ENCODE measurements around the gene FOXP4.

The FOXP4 gene

DNA sequence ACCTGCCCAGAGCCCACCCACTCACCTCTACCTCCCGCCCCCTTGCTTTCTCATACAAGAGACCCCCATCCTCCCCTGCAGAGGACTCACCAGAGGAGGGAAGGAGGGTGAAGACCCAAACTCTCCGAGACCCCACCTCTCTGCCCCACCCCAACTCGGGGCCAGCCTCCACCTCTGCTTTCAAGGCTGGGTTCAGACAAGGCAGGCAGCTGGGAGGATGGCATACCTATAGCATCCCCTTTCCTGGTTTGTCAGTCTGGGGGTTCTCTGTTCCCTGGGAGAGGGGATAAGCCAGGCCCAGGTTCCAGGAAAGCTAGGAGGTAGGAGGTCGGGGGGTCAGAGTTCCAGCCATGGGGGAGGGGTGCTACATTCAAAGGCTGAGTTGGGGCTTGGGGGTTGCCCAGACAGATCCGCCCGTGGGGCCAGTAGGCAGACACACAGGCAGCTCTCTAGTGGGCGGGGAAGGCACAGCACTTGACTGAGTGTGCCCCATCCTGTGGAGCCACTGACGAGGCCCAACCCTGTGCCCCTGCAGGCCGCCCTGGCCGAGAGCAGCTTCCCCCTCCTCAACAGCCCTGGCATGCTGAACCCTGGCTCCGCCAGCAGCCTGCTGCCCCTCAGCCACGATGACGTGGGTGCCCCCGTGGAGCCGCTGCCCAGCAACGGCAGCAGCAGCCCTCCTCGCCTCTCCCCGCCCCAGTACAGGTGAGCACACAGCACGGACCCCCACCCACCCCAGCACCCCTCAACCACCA, 51.2 kb downstream of the FOXP4 start:
- DNase-seq (ENCODE audit: low spot score), result no peak

DNA sequence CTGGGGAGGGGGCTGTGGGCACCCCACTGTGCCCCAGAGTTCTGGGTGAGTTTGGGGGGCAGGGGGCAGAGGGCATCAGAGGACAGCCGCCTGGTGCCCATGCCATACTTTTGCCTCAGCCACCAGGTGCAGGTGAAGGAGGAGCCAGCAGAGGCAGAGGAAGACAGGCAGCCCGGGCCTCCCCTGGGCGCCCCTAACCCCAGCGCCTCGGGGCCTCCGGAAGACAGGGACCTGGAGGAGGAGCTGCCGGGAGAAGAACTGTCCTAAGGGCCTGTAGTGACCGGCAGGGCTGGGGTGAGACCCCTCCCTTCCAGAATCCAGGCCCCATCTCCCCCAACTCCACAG, 52.5 kb downstream of the FOXP4 start:
- no peak for DNase-seq (ENCODE audit: low spot score)
- TF ChIP-seq, protein P1, sequence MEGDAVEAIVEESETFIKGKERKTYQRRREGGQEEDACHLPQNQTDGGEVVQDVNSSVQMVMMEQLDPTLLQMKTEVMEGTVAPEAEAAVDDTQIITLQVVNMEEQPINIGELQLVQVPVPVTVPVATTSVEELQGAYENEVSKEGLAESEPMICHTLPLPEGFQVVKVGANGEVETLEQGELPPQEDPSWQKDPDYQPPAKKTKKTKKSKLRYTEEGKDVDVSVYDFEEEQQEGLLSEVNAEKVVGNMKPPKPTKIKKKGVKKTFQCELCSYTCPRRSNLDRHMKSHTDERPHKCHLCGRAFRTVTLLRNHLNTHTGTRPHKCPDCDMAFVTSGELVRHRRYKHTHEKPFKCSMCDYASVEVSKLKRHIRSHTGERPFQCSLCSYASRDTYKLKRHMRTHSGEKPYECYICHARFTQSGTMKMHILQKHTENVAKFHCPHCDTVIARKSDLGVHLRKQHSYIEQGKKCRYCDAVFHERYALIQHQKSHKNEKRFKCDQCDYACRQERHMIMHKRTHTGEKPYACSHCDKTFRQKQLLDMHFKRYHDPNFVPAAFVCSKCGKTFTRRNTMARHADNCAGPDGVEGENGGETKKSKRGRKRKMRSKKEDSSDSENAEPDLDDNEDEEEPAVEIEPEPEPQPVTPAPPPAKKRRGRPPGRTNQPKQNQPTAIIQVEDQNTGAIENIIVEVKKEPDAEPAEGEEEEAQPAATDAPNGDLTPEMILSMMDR (IDR thresholded peaks at IDR 0.05; ENCODE audit: extremely low read depth, missing control alignments), result no peak

More for the DNA sequence above, 51.2 kb downstream of the FOXP4 start:
- TF ChIP-seq, protein P1 (IDR thresholded peaks at IDR 0.05; ENCODE audit: extremely low read depth, missing control alignments), result no peak

DNA sequence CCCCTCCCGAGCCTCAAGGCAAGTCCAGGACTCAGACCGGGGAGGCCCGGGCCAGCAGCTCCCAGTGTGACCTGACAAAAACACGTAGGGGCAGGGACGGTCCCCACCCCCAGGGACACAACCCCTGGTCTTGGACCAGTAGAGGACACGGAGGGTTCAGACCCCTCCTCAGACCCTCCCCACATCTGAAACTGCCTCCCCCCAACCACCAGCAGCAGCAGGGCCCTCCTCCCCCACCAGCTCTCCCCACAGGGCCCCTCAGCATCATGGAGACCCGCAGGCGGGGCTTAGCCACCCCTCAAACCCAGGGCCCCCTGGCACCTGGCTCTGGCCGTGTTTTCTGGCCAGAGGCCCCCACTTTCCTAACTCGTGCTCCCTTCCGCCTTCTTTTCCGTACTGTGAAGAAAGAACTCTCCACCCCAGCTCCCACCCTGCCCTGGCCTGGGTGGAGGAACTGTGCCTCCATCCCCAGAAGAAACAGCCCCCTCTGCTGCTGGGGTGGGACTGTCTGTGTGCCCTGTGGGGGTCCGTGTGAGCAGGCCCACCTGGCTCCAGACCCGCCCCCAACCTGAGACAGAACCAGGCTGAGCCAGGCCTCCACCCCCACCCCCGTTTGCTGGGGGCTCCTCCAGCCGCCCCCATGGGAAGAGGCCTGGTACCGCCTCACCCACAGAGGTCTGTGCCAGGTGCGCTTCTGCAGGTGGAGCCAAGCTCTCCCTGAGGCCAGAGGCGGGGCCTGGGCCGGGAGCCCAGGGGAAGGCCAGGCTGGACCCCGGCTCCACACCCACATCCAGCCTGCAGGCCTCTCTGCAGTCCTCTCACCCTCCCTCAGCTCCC, 53.1 kb downstream of the FOXP4 start:
- TF ChIP-seq, protein P1 (IDR thresholded peaks at IDR 0.05; ENCODE audit: extremely low read depth, missing control alignments), result no peak
- DNase-seq (ENCODE audit: low spot score), result no peak

DNA sequence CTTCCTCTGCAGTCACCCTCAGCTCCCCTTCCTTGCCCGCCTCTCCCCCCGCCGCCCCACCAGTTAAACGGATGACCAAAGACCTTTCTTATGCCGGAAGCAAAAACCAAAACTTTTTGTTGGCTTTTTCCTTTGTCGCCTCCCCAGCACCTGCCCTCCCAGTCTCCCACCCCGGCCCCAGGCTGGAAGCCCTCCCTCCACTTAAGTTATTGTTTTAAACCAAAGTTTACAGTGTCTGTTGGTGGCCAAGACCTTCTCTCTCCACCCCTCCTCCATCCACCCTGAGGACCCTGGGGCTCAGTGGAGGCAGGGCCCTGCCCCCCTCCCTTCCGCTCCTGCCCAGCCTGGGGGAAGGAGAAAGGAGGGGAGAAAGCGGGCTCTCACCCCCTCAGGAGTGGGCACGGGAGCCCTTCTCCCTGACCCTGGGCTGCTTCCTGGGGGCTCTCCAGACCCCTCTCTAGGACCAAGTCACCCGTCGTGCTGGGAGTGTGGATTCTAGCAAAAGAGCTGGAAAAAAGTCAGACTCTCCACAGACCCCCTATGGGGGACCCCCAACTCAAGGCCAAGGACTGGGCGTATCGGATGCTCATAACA, 53.8 kb downstream of the FOXP4 start:
- TF ChIP-seq, protein P1 (IDR thresholded peaks at IDR 0.05; ENCODE audit: extremely low read depth, missing control alignments), result no peak

DNA sequence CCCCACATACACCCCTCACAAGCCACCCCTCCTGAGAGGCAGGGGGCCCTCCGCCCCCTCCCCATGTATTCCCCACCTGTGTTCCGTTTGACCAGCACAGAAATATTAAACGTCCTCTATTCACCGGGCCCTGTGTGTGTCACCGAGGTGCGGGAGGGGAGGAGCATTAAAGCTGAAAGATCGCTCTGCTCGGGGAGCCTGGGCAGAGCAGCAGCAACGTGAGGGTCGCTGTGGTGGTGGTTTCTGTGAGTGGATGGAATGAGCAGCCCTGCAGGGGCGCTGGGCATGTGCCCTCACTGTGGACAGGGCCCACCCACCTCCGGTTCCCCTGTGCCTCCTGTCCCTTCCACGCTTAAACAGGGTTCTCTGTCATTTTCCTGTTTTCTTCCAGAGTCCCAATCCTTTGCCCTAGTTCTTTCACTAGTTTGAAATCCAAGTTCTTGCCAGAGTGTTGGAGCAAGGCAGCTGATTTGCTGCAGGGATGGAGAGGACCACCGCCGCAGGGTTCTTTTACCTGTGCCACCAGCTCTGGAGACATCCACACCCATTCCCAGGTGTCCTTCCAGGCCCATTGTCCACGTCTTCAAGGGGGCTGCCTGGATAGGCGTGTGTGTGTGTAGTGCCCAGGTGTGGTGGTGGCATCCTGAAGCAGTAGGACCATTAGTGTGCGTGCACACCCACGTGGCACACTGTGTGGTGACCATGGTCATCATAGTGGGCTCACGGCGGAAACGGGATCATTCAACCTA, 54.5 kb downstream of the FOXP4 start:
- TF ChIP-seq, protein P1 (IDR thresholded peaks at IDR 0.05; ENCODE audit: extremely low read depth, missing control alignments), result no peak
- no peak for DNase-seq (ENCODE audit: low spot score)

More for the DNA sequence above, 53.8 kb downstream of the FOXP4 start:
- DNase-seq (ENCODE audit: low spot score), result no peak

DNA sequence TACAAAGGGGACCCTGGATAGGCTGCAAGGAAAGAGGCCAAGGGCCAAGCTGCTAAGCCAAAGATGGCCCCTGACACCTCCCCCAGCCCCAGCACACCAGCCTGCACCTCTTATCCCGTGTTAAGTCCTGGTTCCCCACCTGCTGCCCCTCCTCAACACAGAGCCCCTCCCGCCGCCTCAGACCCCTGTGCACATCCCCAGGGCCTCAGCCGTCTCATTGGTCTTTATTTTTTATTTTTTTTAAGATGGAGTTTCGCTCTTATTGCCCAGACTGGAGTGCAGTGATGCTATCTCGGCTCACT, 55.0 kb downstream of the FOXP4 start:
- TF ChIP-seq, protein P1 (IDR thresholded peaks at IDR 0.05; ENCODE audit: extremely low read depth, missing control alignments), result no peak
- DNase-seq (ENCODE audit: low spot score), result no peak

All from GM20000 (cell line).